Measurements from ENCODE around the gene FMN1.

The FMN1 gene

DNA sequence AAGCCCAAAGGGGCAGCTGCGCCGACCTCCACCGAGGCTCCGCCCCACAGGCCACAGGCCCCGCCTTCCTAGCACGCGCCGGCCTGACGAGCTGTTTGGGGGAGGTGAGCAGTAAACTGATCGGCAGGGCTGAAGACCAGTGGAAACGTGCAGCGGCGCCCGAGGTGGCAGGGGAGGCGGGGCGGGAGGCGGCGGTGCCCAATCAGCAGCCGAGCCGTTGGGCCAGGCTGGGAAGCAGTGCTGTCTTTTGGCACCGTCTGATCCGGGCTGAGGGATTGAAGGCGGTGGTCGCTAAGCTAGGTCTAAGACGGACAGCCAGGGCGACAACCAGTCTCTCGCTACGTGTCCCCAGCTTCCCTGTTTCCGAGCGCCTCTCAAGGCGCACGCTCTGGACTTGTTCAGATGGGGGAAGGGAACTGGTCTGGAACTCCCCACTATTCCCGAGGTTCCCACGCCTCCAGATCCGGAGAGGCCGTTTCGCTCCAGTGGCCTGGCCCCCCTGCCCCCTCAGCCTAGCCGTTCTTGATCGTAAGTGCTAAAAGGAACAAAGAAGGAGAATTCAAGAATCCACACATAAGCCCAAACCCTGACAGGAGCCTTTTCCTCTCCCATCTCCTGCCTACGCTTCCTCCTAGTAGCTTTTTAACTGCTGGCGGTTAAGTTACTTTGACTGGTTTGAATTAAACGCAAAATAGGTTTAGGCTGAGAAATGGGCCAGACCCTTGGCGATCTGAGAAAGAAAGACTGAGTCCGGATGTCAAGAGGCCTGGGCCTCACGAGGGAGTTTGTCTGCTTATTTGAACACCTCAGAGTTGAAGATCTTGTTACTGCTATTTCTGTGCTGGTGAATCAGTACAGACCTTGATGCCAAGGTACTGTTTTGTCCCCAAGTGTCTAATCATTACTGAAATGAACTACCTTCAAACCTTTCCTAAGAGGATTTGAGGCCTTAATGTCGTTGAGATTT lies at the start of gene FMN1:
Gene FMN1 (minus strand): TSS at position 11 of the 967 bp plus-strand sequence. CDS start 39,800 bp downstream, outside the sequence.
- TF ChIP-seq, protein P1, sequence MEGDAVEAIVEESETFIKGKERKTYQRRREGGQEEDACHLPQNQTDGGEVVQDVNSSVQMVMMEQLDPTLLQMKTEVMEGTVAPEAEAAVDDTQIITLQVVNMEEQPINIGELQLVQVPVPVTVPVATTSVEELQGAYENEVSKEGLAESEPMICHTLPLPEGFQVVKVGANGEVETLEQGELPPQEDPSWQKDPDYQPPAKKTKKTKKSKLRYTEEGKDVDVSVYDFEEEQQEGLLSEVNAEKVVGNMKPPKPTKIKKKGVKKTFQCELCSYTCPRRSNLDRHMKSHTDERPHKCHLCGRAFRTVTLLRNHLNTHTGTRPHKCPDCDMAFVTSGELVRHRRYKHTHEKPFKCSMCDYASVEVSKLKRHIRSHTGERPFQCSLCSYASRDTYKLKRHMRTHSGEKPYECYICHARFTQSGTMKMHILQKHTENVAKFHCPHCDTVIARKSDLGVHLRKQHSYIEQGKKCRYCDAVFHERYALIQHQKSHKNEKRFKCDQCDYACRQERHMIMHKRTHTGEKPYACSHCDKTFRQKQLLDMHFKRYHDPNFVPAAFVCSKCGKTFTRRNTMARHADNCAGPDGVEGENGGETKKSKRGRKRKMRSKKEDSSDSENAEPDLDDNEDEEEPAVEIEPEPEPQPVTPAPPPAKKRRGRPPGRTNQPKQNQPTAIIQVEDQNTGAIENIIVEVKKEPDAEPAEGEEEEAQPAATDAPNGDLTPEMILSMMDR (IDR thresholded peaks at IDR 0.05) = no peak

DNA sequence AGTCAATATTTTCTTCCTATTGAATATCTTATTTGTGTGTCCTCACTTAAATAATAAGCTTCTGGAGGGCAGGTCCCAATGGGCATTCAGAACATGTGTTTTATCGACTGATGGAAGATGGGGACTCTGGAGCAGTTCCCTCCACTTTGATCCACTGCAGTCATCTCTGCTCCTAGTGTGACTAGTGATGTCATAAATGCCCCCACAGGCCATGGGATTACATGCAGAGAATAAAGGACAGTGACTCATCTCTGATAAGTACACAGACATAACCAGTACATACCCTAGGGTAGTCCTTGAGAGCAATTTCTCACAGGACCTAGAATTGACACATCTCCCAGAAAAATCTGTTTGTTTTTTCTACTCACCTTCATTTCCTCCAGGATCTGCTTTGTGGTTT lies 49.4 kb upstream of the FMN1 start:
- TF ChIP-seq, protein P1 (IDR thresholded peaks at IDR 0.05) = no peak

DNA sequence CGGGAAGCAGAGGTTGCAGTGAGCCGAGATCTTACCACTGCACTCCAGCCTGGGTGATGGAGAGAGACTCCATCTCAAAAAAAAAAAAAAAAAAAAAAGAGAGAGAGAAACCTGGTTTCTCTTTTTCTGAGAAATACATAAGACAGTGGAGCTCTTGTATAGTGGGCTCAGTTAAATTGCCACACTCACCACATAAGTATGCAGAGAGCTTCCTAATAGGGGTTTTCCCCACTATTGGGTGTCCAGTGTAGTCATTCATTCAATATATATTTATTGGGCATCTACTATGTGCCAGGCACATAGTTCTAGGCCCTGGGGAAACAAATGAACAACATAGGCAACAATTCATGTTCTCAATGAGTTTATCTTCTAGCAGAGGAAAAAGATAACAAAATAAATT lies 48.9 kb upstream of the FMN1 start:
- TF ChIP-seq, protein P1 (IDR thresholded peaks at IDR 0.05) = no peak

DNA sequence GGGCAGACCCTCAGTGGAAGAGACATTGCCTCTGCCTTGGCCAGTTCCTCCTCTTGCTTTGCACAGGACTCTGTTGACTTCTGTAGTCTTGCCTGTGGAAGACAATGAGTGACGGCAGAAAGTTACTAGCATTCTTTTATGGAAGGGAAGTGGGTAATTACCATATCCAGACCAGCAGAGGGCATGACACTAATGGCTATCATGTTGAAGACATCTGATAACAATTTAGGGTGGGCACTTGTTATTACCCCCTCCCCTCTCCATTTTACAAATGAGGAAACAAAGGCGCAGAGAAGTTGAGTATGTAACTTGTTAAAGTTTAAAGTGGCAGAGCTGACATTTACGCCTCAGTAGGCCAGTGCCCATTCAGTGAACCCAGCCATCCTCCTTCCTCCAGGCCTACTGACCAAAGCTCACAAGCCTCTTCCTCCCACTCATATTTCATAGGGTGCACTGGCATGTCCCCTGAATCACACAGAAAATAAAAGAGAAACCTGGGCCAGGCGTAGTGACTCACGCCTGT lies 48.2 kb upstream of the FMN1 start:
- TF ChIP-seq, protein P1 (IDR thresholded peaks at IDR 0.05) = peak; percentile 64

DNA sequence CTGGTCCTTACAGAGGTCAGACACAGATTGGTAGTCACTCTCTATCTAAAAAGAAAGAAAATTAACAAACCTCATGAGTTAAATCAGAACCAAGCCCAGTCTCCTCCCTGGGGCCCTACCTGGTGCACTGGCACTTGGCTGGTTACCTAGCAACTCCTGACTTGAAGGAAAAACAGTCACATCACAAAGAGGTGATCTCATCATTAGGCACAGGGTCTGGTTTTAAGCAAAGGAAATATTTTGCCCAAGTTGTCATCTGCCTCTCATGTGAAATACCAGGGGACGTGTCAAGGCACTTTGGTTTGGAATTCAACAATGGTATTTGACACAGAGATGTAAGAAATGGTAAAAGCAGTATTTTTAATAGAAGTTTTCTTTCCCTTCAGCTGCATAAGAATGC lies 47.7 kb upstream of the FMN1 start:
- TF ChIP-seq, protein P1 (IDR thresholded peaks at IDR 0.05) = no peak

DNA sequence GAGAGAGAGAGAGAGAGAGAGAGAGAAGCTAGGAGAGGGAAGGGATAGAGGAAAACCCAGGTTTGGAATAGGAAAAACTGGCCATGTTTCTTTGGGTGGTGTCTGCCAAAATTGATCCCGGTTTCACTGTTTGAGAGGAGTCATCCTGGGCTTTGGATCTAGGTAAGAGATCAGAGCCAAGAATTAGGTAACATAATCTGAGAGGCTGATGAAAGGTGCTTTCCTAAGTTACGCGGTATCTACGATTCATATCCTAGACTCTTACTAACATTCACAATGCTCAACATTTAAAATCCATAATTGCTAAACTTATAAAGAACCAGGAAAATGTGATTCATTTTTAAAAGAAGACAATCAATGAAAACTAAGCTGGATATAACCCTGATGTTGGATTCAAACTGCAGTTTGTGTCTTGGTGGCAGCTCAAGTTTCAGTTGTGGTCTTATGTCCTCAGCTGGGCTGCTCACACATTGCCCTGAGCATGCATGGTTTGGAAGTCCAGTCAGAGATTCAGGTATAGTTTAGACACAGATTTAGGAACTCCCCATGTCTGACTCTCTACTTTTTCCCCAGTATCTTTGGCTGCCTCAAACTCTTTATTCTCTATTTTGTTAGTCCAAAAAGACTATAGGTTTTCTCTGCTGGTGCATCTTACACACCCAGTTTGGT lies 42.5 kb upstream of the FMN1 start:
- TF ChIP-seq, protein P1 (IDR thresholded peaks at IDR 0.05) = no peak

- TF ChIP-seq, protein P1 (IDR thresholded peaks at IDR 0.05) = peak; percentile 80
These were observed 39.5 kb upstream of the FMN1 start for GRCh38 chr15:33234020-33234461.
